OCI-LY7 (cell line): ENCODE measurements around the gene ALDH1L2. TPM values are rescaled to one million over a fixed set of nuclear protein-coding genes. Genes with fewer than 3 reads are reported as not detected.

ENCODE experiments used
- total RNA-seq, 2 experiments: library from RNA; depleted of rRNA in 1 of 2; stranded (reverse); fragments of >200 nt in 1 of 2; shearing (Covaris generic) in 1 of 2; gene quantifications; 2 replicates each; pipeline ENCODE4 v1.2.3, GENCODE V29; 2014 to 2022

Gene ALDH1L2
- total RNA-seq, 2 experiments from 2014 or later: 0.25 TPM; not detected in 1

Other genes with a start within 250 kb of the ALDH1L2 start
- 4.6 and 5.3 TPM in 2 replicates for gene SLC41A2, start 126.2 kb downstream of the ALDH1L2 start, total RNA-seq (2014; rRNA removed; shearing (Covaris generic))
- 13.1 and 16.4 TPM in 2 replicates for gene SLC41A2, start 126.2 kb downstream of the ALDH1L2 start, total RNA-seq (2022)
- 12.1 and 15.2 TPM in 2 replicates for gene NOPCHAP1, start 98.1 kb downstream of the ALDH1L2 start, total RNA-seq (2014; rRNA removed; shearing (Covaris generic))
- gene NOPCHAP1, start 98.1 kb downstream of the ALDH1L2 start, total RNA-seq (2022): 30.3 and 33.9 TPM in 2 replicates
- 54.8 and 63.6 TPM in 2 replicates for gene WASHC4, start 23.3 kb upstream of the ALDH1L2 start, total RNA-seq (2014; rRNA removed; shearing (Covaris generic))
- 68.5 and 71.8 TPM in 2 replicates for gene WASHC4, start 23.3 kb upstream of the ALDH1L2 start, total RNA-seq (2022)
- gene APPL2, start 151.7 kb upstream of the ALDH1L2 start, total RNA-seq (2014; rRNA removed; shearing (Covaris generic)): 18.8 and 20.9 TPM in 2 replicates
- gene APPL2, start 151.7 kb upstream of the ALDH1L2 start, total RNA-seq (2022): 29.1 and 37.5 TPM in 2 replicates
- gene C12orf75, start 246.2 kb upstream of the ALDH1L2 start, total RNA-seq (2014; rRNA removed; shearing (Covaris generic)): 147 and 174 TPM in 2 replicates
- gene C12orf75, start 246.2 kb upstream of the ALDH1L2 start, total RNA-seq (2022): 448 and 505 TPM in 2 replicates